ENCODE measurements around the gene AFTPH. TPM values are rescaled to one million over a fixed set of nuclear protein-coding genes. Genes with fewer than 3 reads are reported as not detected.

The AFTPH gene
- total RNA-seq, 5 donors from 2014 or later (not counting 1 experiment from before 2014, with no cell fraction given), result 33.4 to 42.5 (median 37.9) TPM

DNA sequence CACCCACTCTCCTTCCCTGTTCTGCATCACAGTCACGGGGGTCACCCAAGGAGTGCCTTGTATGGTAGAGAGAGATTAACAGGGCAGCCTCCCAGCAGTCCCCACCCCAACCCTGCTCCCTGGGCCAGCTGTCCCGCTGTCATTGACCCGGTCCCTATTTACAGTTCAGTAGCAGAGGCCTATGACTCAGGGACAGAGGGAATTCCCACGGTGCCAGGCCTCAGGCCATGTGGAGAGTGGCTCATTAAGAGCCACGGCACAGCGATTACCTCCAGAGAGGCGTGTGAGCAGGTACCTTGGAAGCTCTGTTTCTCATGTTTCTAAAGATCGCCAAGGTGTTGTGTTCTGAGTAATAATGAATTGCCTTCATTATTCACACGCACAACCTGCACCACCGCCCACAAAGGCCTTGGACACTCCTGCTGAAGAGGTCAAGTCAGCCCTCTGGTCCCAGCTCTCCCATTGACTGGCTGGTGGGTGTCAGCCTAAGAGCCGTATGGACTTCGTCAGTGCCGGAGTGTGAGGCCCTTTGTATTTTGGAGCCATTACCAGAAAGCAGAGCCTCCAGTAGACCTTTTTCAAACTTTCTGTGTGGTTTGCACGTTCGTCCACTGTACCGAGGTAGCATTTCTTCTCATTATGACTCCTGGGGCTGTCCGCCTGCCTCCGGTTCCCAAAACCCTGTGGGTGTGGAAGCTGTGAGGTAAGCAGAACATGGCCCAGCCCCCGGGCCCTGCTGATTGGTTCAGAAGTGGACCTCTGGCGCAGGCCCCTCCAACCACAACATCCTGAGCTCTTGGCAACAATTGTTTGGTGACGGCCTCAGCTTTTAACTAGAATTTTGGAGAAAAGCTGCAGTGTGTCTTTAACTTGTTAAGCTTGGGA lies 82.6 kb downstream of the AFTPH start:
- 30% methylated on average over 5 of the region's 21 CpGs for whole genome bisulfite sequencing (ENCODE audit: insufficient coverage)
- ChIA-PET POLR2A (interaction anchor here in 1 of 2 donors (0.6 to 1.9 kb wide), 8 partner anchors 9 to 624 kb away, joined by 3 to 8 read pairs (median 5); no protein-coding TSS in a partner anchor), CTCF (interaction anchor here (0.5 to 3.7 kb wide), 29 partner anchors 10 to 558 kb away, joined by 3 to 22 read pairs (median 4); partner anchors contain the start of genes AFTPH (in 1 of the 2), CEP68 (in 1 of the 2), RAB1A (in 1 of the 2) and SERTAD2 (in 1 of the 2))
- DNase-seq (peak; percentile 58 to 94 (median 87)), ATAC-seq (replicated peaks in 1 of 4) (peak; percentile 87 to 95 (median 88))
- Histone ChIP-seq H3K4me1 (ENCODE audit: control insufficient read depth in 1 of 2, extremely low read depth in 1 of 2, insufficient read depth in 2 of 2, low read length in 2 of 2) (peaks cover 8 to 38% of the 10 kb centered on the region in 2 experiments), H3K4me3 (ENCODE audit: control insufficient read depth in 1 of 2, extremely low read depth in 1 of 2, low read length in 1 of 2) (peak overlapping the region in 1 of 2 donors; percentile 41), H3K27ac (ENCODE audit: low read length) (peak overlapping the region; percentile 47), H3K36me3 (ENCODE audit: control insufficient read depth in 2 of 2, extremely low read depth in 1 of 2, insufficient read depth in 1 of 2, low read length in 1 of 2) (no peaks in the 10 kb centered on the region), H3K9me3 (no peaks in the 10 kb centered on the region), H3K27me3 (replicated peaks in 1 of 2; ENCODE audit: control insufficient read depth in 2 of 2, extremely low read depth in 1 of 2, insufficient read depth in 2 of 2, low read length in 1 of 2) (peaks cover 0 to 4% of the 10 kb centered on the region in 2 experiments)
- Mint-ChIP-seq H3K9me3 (no peaks in the 10 kb centered on the region), H3K27ac (peak overlapping the region; percentile 15 to 74), H3K27me3 (no peaks in the 10 kb centered on the region), H3K4me1 (peaks cover 21 to 38% (median 21%) of the 10 kb centered on the region in 3 donors), H3K4me3 (peak overlapping the region; percentile 63 to 80 (median 65)), H3K36me3 (no peaks in the 10 kb centered on the region)

DNA sequence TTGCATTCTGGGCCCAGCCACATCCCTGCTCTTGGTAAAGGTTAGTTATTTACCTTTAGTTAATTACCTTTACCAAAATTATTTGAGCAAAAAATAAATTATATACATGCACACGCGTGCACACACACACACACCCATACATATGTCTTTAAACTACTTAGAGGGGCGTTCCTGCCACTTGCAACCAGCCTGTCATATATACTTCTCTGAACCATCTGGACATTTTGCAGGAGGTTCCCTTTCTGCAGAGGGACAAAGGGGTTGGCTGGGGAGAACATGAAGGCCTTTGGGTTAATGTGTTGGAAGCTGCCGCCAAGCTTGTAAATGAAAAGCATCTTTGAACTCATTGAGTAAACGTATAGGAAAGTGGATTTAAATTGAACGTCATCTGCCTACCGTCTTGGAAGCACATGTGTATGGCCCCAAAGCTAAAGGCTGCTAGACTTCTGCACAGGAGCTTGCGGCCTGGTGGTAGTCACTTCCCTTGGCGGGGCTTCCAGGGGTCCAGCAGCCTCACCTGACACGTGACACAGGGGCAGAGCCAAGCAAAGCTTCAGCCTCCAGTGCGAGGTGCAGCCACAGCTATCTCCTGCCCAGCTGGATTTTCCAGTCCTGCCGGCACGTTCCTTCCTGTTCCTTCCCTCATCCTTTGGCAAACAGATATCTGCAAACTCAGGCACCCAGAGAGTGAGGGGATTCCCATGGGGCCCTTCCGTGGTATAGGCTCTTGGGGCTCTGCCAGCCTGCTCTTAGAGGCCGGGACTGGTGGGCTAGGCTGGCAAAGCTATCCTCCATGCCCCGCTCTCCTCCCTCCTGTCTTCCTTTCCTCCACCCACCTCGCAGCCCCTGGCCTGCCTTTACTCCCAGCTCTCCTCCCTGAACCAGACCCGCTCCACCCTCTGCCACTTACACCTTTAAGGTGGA lies 83.5 kb downstream of the AFTPH start:
- no peak overlapping the region for H3K27ac ChIP-seq (ENCODE audit: low read length)
- ChIA-PET POLR2A (interaction anchor here (0.6 to 1.9 kb wide), 8 partner anchors 10 to 623 kb away, joined by 3 to 8 read pairs (median 5); no protein-coding TSS in a partner anchor), CTCF (interaction anchor here (0.6 to 3.7 kb wide), 31 partner anchors 7 to 558 kb away, joined by 3 to 22 read pairs (median 4); partner anchors contain the start of genes AFTPH (in 1 of the 2), CEP68 (in 1 of the 2), RAB1A (in 1 of the 2) and SERTAD2 (in 1 of the 2))
- H3K9me3 Mint-ChIP-seq, result no peaks in the 10 kb centered on the region
- no peaks in the 10 kb centered on the region for H3K9me3 ChIP-seq
- peak in 1 of 4 experiments; percentile 1 for ATAC-seq (replicated peaks in 1 of 4)
- WGBS (ENCODE audit: insufficient coverage), result 83% methylated on average over 12 of the region's 18 CpGs
- no peaks in the 10 kb centered on the region for H3K27me3 Mint-ChIP-seq
- no peak overlapping the region for H3K4me3 ChIP-seq (ENCODE audit: control insufficient read depth in 1 of 2, extremely low read depth in 1 of 2, low read length in 1 of 2)
- no peak for DNase-seq
- H3K27me3 ChIP-seq (replicated peaks in 1 of 2; ENCODE audit: control insufficient read depth in 2 of 2, extremely low read depth in 1 of 2, insufficient read depth in 2 of 2, low read length in 1 of 2), result peaks cover 0 to 4% of the 10 kb centered on the region in 2 experiments
- peak overlapping the region in 1 of 2 donors; percentile 39 for H3K27ac Mint-ChIP-seq
- H3K36me3 ChIP-seq (ENCODE audit: control insufficient read depth in 2 of 2, extremely low read depth in 1 of 2, insufficient read depth in 1 of 2, low read length in 1 of 2), result no peaks in the 10 kb centered on the region
- peaks cover 8 to 38% of the 10 kb centered on the region in 2 experiments for H3K4me1 ChIP-seq (ENCODE audit: control insufficient read depth in 1 of 2, extremely low read depth in 1 of 2, insufficient read depth in 2 of 2, low read length in 2 of 2)
- H3K4me1 Mint-ChIP-seq, result peaks cover 21 to 38% (median 21%) of the 10 kb centered on the region in 3 donors
- no peaks in the 10 kb centered on the region for H3K36me3 Mint-ChIP-seq
- H3K4me3 Mint-ChIP-seq, result peak overlapping the region; percentile 66 to 80 (median 72)

DNA sequence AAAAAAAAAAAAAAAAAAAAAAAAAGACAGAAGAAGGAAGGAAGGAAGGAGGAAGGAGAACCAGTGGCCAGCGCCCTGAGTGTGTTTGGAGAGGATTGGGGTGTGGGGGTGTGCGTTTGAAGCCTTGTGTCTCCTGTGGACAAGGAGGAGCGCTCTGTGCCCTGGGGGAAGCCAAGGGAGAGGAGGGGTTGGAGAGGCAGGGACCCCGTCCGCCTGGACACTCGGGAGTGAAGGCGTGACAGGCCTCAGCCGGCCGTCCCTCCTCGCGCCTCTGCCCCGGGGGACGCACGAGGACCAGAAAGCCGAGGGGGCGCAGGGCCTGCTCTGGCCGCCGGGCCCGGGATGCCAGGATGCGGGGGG lies 84.7 kb downstream of the AFTPH start:
- DNase-seq, result peak in 1 of 35 experiments; percentile 11

DNA sequence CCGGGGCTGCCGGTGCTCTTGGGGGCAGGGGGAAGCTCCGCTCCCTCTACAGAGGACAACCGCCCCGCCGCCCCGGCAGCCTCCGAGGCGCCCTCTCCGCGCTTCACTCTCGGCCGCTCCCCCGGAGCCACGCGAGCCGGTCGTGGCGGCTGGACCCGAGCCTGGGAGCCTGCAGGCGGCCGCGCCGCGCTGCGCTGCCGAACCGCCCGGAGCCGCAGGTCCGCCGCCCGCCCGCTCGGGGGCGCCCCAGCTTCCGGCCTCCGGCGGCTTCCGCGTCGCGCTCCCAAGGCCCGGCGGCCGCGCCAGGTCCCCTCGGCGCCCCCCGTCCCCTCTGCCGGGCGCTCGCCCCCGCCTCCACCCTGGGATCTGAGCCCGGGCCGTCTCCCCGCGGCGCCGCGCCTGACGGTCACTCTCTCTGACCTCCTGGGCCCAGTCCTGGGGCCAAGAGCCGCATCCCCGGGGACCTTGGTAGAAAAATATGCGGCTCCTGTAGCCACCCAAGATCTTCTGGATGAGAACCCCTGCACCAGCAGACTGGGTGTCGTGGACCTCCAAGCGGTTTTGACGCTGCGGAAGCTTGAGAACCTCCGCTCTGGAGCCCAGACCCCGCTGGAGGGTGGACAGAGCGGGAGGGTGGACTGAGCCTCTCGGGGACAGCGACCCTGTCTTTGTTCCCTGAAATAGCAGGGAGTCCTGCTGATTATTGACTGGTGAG lies 85.3 kb downstream of the AFTPH start:
- H3K4me1 Mint-ChIP-seq, result peaks cover 21 to 38% (median 21%) of the 10 kb centered on the region in 3 donors
- H3K36me3 Mint-ChIP-seq, result no peaks in the 10 kb centered on the region
- DNase-seq (peak; percentile 11 to 85 (median 62)), ATAC-seq (replicated peaks in 1 of 4) (peak; percentile 71 to 83 (median 80))
- POLR2A ChIA-PET, result interaction anchor here in 1 of 2 donors (0.6 kb wide), 1 partner anchor 455 kb away, joined by 5 read pairs; no protein-coding TSS in a partner anchor
- H3K27me3 Mint-ChIP-seq, result no peaks in the 10 kb centered on the region
- Histone ChIP-seq H3K36me3 (ENCODE audit: control insufficient read depth in 2 of 2, extremely low read depth in 1 of 2, insufficient read depth in 1 of 2, low read length in 1 of 2) (no peaks in the 10 kb centered on the region), H3K4me1 (ENCODE audit: control insufficient read depth in 1 of 2, extremely low read depth in 1 of 2, insufficient read depth in 2 of 2, low read length in 2 of 2) (peaks cover 8 to 38% of the 10 kb centered on the region in 2 experiments), H3K27ac (ENCODE audit: low read length) (peak overlapping the region; percentile 13), H3K27me3 (replicated peaks in 1 of 2; ENCODE audit: control insufficient read depth in 2 of 2, extremely low read depth in 1 of 2, insufficient read depth in 2 of 2, low read length in 1 of 2) (peaks cover 0 to 4% of the 10 kb centered on the region in 2 experiments), H3K9me3 (no peaks in the 10 kb centered on the region), H3K4me3 (ENCODE audit: control insufficient read depth in 1 of 2, extremely low read depth in 1 of 2, low read length in 1 of 2) (peak overlapping the region; percentile 49 to 66)
- H3K9me3 Mint-ChIP-seq, result no peaks in the 10 kb centered on the region
- H3K4me3 Mint-ChIP-seq, result peak overlapping the region; percentile 71 to 80 (median 74)
- WGBS (ENCODE audit: insufficient coverage), result 8% methylated on average over 74 of the region's 74 CpGs
- CTCF ChIA-PET, result interaction anchor here (0.8 to 1.5 kb wide), 4 partner anchors 9 to 224 kb away, joined by 3 to 4 read pairs (median 3); partner anchors contain the start of gene AFTPH (in 1 of the 2)
- peak overlapping the region in 1 of 2 donors; percentile 48 for H3K27ac Mint-ChIP-seq

More for the DNA sequence above, 84.7 kb downstream of the AFTPH start:
- 12% methylated on average over 19 of the region's 20 CpGs for WGBS (ENCODE audit: insufficient coverage)
- H3K4me1 Mint-ChIP-seq, result peaks cover 21 to 38% (median 21%) of the 10 kb centered on the region in 3 donors
- peak in 2 of 4 experiments; percentile 2 to 22 for ATAC-seq (replicated peaks in 1 of 4)
- ChIA-PET POLR2A (interaction anchor here (0.6 to 1.0 kb wide), 3 partner anchors 11 to 456 kb away, joined by 5 to 13 read pairs (median 7); no protein-coding TSS in a partner anchor), CTCF (interaction anchor here (0.5 to 2.0 kb wide), 13 partner anchors 8 to 260 kb away, joined by 3 to 8 read pairs (median 4); partner anchors contain the start of gene AFTPH (in 1 of the 2))
- Histone ChIP-seq H3K27ac (ENCODE audit: low read length) (no peak overlapping the region), H3K27me3 (replicated peaks in 1 of 2; ENCODE audit: control insufficient read depth in 2 of 2, extremely low read depth in 1 of 2, insufficient read depth in 2 of 2, low read length in 1 of 2) (peaks cover 0 to 4% of the 10 kb centered on the region in 2 experiments), H3K4me3 (ENCODE audit: control insufficient read depth in 1 of 2, extremely low read depth in 1 of 2, low read length in 1 of 2) (peak overlapping the region; percentile 49 to 62), H3K9me3 (no peaks in the 10 kb centered on the region), H3K36me3 (ENCODE audit: control insufficient read depth in 2 of 2, extremely low read depth in 1 of 2, insufficient read depth in 1 of 2, low read length in 1 of 2) (no peaks in the 10 kb centered on the region), H3K4me1 (ENCODE audit: control insufficient read depth in 1 of 2, extremely low read depth in 1 of 2, insufficient read depth in 2 of 2, low read length in 2 of 2) (peaks cover 8 to 38% of the 10 kb centered on the region in 2 experiments)
- peak overlapping the region in 1 of 2 donors; percentile 16 for H3K27ac Mint-ChIP-seq
- H3K36me3 Mint-ChIP-seq, result no peaks in the 10 kb centered on the region
- H3K4me3 Mint-ChIP-seq, result peak overlapping the region; percentile 66 to 80 (median 72)
- no peaks in the 10 kb centered on the region for H3K9me3 Mint-ChIP-seq
- H3K27me3 Mint-ChIP-seq, result no peaks in the 10 kb centered on the region

DNA sequence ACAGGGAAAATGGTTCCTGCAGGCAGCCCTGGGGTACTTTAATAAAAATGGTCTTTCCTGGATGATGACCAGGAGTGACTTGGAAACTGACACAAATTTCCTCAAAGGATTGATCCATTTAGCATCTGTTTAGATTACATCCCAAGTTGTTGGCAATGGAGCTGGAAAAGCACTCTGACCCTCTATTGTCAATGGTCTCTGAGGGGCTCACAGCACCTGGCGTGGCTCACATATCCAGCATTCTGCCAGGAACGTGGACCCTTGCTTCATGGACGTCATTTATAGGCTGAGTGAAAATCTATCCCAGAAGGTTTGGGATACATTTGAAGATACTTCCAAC lies 85.8 kb downstream of the AFTPH start:
- no peaks in the 10 kb centered on the region for H3K36me3 Mint-ChIP-seq
- ChIA-PET CTCF (interaction anchor here in 1 of 2 donors (0.8 kb wide), 1 partner anchor 223 kb away, joined by 3 read pairs; no protein-coding TSS in a partner anchor), POLR2A (no interaction called here)
- no peaks in the 10 kb centered on the region for H3K36me3 ChIP-seq (ENCODE audit: control insufficient read depth in 2 of 2, extremely low read depth in 1 of 2, insufficient read depth in 1 of 2, low read length in 1 of 2)
- DNase-seq (no peak), ATAC-seq (replicated peaks in 1 of 4) (no peak)
- H3K4me1 Mint-ChIP-seq, result peaks cover 21 to 38% (median 21%) of the 10 kb centered on the region in 3 donors
- H3K4me3 ChIP-seq (ENCODE audit: control insufficient read depth in 1 of 2, extremely low read depth in 1 of 2, low read length in 1 of 2), result peak overlapping the region; percentile 49 to 66
- H3K27me3 Mint-ChIP-seq, result no peaks in the 10 kb centered on the region
- no CpG with 5 or more reads among the region's 3 CpGs for WGBS (ENCODE audit: insufficient coverage)
- H3K4me1 ChIP-seq (ENCODE audit: control insufficient read depth in 1 of 2, extremely low read depth in 1 of 2, insufficient read depth in 2 of 2, low read length in 2 of 2), result peaks cover 8 to 38% of the 10 kb centered on the region in 2 experiments
- no peak overlapping the region for H3K27ac ChIP-seq (ENCODE audit: low read length)
- peaks cover 0 to 4% of the 10 kb centered on the region in 2 experiments for H3K27me3 ChIP-seq (replicated peaks in 1 of 2; ENCODE audit: control insufficient read depth in 2 of 2, extremely low read depth in 1 of 2, insufficient read depth in 2 of 2, low read length in 1 of 2)
- H3K27ac Mint-ChIP-seq, result peak overlapping the region in 1 of 2 donors; percentile 48
- no peaks in the 10 kb centered on the region for H3K9me3 Mint-ChIP-seq
- H3K4me3 Mint-ChIP-seq, result peak overlapping the region; percentile 71 to 80 (median 74)
- H3K9me3 ChIP-seq, result no peaks in the 10 kb centered on the region

All from T-cell (primary cell).